PC-3 (cell line): ENCODE measurements around the gene CHGA. TPM values are rescaled to one million over a fixed set of nuclear protein-coding genes. Genes with fewer than 3 reads are reported as not detected.

ENCODE experiments used
- ATAC-seq: fragments of 200-7000 bp; cut with Tn5 transposase; 2 replicates; pipeline ENCODE4 v1.9.1; 2020; ENCODE audit warnings: mild to moderate bottlenecking, moderate library complexity
- BruUV-seq: library from RNA; stranded (reverse); fragments of 400-500 nt; replicated peaks from 2 replicates; lab custom pipeline; 2021; lab: Mats Ljungman, UMichigan
- CTCF ChIA-PET: fragments of 300-600 bp; sonication (Branson Sonifier 250); formaldehyde crosslinking; loops from one replicate; lab custom pipeline; 2022; ENCODE audit warnings: antibody characterized with exemption; lab: Charles Lee
- POLR2A ChIA-PET: fragments of 300-600 bp; sonication (Branson Sonifier 250); formaldehyde crosslinking; loops from one replicate; lab custom pipeline; 2022; ENCODE audit warnings: antibody characterized with exemption; ENCODE audit not compliant: unreplicated experiment; lab: Charles Lee
- DNase-seq: peaks from one replicate; pipeline ENCODE4 v3.0.0-alpha.2; 2015
- H2AFZ ChIP-seq: fragments of 300-600 bp; sonication (generic); 2 replicates; pipeline ENCODE4 v1.6.0; 2016; ENCODE audit warnings: antibody characterized with exemption, low read length
- H3F3A ChIP-seq: fragments of 300-600 bp; sonication (generic); one replicate; pipeline ENCODE4 v1.6.0; 2017; ENCODE audit warnings: antibody characterized with exemption, low read length, control low read depth, mild to moderate bottlenecking; ENCODE audit not compliant: unreplicated experiment
- H3K27ac ChIP-seq: fragments of 300-600 bp; sonication (generic); 2 replicates; pipeline ENCODE4 v1.5.1; 2016; ENCODE audit warnings: mild to moderate bottlenecking, low read length
- H3K27me3 ChIP-seq: fragments of 300-600 bp; sonication (generic); 2 replicates; pipeline ENCODE4 v1.6.1; 2016; ENCODE audit warnings: low read length, mixed read lengths
- H3K36me3 ChIP-seq: fragments of 300-600 bp; sonication (generic); 2 replicates; pipeline ENCODE4 v1.6.1; 2016; ENCODE audit warnings: low read depth, mixed run types, low read length, mixed read lengths
- H3K4me1 ChIP-seq: fragments of 300-600 bp; sonication (generic); 2 replicates; pipeline ENCODE4 v1.5.1; 2016; ENCODE audit warnings: low read length; ENCODE audit not compliant: insufficient read depth
- H3K4me2 ChIP-seq: fragments of 300-600 bp; sonication (generic); 2 replicates; pipeline ENCODE4 v1.6.0; 2016; ENCODE audit warnings: low read length
- H3K4me3 ChIP-seq: fragments of 300-600 bp; sonication (generic); 2 replicates; pipeline ENCODE4 v1.5.1; 2016; ENCODE audit warnings: mild to moderate bottlenecking, low read length, mixed read lengths
- H3K79me2 ChIP-seq: fragments of 300-600 bp; sonication (generic); 2 replicates; pipeline ENCODE4 v1.6.1; 2017; ENCODE audit warnings: low read length, mixed read lengths
- H3K9ac ChIP-seq: fragments of 300-600 bp; sonication (generic); 2 replicates; pipeline ENCODE4 v1.6.0; 2016; ENCODE audit warnings: mild to moderate bottlenecking, low read length
- H3K9me2 ChIP-seq: fragments of 300-600 bp; sonication (generic); replicated peaks from 2 replicates; pipeline ENCODE4 v1.6.1; 2016; ENCODE audit warnings: mixed run types, low read length, mixed read lengths
- H3K9me3 ChIP-seq: fragments of 300-600 bp; sonication (generic); 2 replicates; pipeline ENCODE4 v1.6.1; 2016; ENCODE audit warnings: low read length, mixed read lengths
- H4K20me1 ChIP-seq: fragments of 300-600 bp; sonication (generic); 2 replicates; pipeline ENCODE4 v1.6.1; 2016; ENCODE audit warnings: low read length, mixed read lengths
- CTCF ChIP-seq: fragments of 300-600 bp; sonication (generic); conservative IDR thresholded peaks from 2 replicates; pipeline ENCODE4 v1.5.1; 2017; ENCODE audit warnings: antibody characterized with exemption, low read depth, mild to moderate bottlenecking, low read length
- EZH2 ChIP-seq: fragments of 300-600 bp; sonication (generic); IDR thresholded peaks from one replicate; pipeline ENCODE4 v1.6.1; 2017; ENCODE audit warnings: antibody characterized with exemption, mild to moderate bottlenecking, low read length; ENCODE audit not compliant: unreplicated experiment
- EZH2phosphoT487 ChIP-seq: fragments of 300-600 bp; sonication (generic); IDR thresholded peaks from 2 replicates; pipeline ENCODE4 v1.6.1; 2018; ENCODE audit warnings: mild to moderate bottlenecking, antibody characterized with exemption, low read length, borderline replicate concordance
- intact Hi-C: fragments of 100-400 bp; cut with micrococcal nuclease; formaldehyde crosslinking; loops from 2 replicates; pipeline ENCODE4 v1.9.0; 2023
- total RNA-seq: library from RNA; depleted of rRNA; stranded (reverse); fragments of >200 nt; gene quantifications from 2 replicates; pipeline ENCODE4 v1.2.3, GENCODE V29; 2014; rRNA removed

Gene CHGA
- total RNA-seq, 1 experiment from 2014 or later: not detected

GRCh38 chr14:92982956-92983355 lies 60.0 kb downstream of the CHGA start:
- Histone ChIP-seq H3K9ac (no peak overlapping the region), H3K36me3 (peaks cover 15% of the 10 kb centered on the region; the same call in 1 of the 2 replicates)

GRCh38 chr14:92984082-92984788 lies 61.3 kb downstream of the CHGA start:
- Histone ChIP-seq H3K9me3 (no peaks in the 10 kb centered on the region), H3K27me3 (no peaks in the 10 kb centered on the region), H3K4me2 (no peak overlapping the region), H3K9ac (no peak overlapping the region), H2AFZ (no peak overlapping the region), H3K27ac (no peak overlapping the region), H3K79me2 (no peaks in the 10 kb centered on the region), H4K20me1 (no peaks in the 10 kb centered on the region), H3K4me1 (peaks cover 31% of the 10 kb centered on the region), H3F3A (no peaks in the 10 kb centered on the region), H3K36me3 (peaks cover 6% of the 10 kb centered on the region; the same call in 1 of the 2 replicates), H3K9me2 (no peaks in the 10 kb centered on the region), H3K4me3 (no peak overlapping the region)
- intact Hi-C loops: no loop called here
- ATAC-seq: no peak
- TF ChIP-seq CTCF: no peak
- TF ChIP-seq EZH2phosphoT487: no peak
- TF ChIP-seq EZH2: no peak
- no peak for DNase-seq
- BruUV-seq: no TSS peak
- ChIA-PET CTCF (no interaction called here), POLR2A (no interaction called here)

More at GRCh38 chr14:92982956-92983355, 60.0 kb downstream of the CHGA start:
- no TSS peak for BruUV-seq
- DNase-seq: peak; percentile 41
- H3K9me2 ChIP-seq: no peaks in the 10 kb centered on the region
- TF ChIP-seq EZH2 (no peak), EZH2phosphoT487 (no peak), CTCF (no peak)
- H3K27me3 ChIP-seq: no peaks in the 10 kb centered on the region
- H2AFZ ChIP-seq: no peak overlapping the region
- peaks cover 31% of the 10 kb centered on the region for H3K4me1 ChIP-seq
- no peak overlapping the region for H3K4me3 ChIP-seq
- H3K27ac ChIP-seq: no peak overlapping the region
- H3K79me2 ChIP-seq: no peaks in the 10 kb centered on the region
- no peaks in the 10 kb centered on the region for H3F3A ChIP-seq
- POLR2A ChIA-PET: no interaction called here
- H3K9me3 ChIP-seq: no peaks in the 10 kb centered on the region
- CTCF ChIA-PET: no interaction called here
- H4K20me1 ChIP-seq: no peaks in the 10 kb centered on the region
- intact Hi-C loops: no loop called here
- no peak overlapping the region for H3K4me2 ChIP-seq
- ATAC-seq: no peak

Other genes with a start within 250 kb of the CHGA start
- 44.5 and 46.8 TPM in 2 replicates for gene LGMN, start 174.5 kb upstream of the CHGA start, total RNA-seq
- 21.4 and 23.5 TPM in 2 replicates for gene GOLGA5, start 128.8 kb upstream of the CHGA start, total RNA-seq
- gene ITPK1, start 192.8 kb downstream of the CHGA start, total RNA-seq: 66.2 and 81.1 TPM in 2 replicates